HL-60/S4 (cell line): ENCODE results near the gene DUSP22.

Experiments used
- in situ Hi-C: fragments of 300-500 bp; cut with MboI; formaldehyde crosslinking; loops from 2 replicates; pipeline ENCODE4 v1.14.3; 2022; ENCODE audit warnings: low sequenced_read_pairs

Gene DUSP22

GRCh38 chr6:336159-337114 lies 44.1 kb downstream of the DUSP22 start:
- in situ Hi-C loops, result no loop called here

DNA sequence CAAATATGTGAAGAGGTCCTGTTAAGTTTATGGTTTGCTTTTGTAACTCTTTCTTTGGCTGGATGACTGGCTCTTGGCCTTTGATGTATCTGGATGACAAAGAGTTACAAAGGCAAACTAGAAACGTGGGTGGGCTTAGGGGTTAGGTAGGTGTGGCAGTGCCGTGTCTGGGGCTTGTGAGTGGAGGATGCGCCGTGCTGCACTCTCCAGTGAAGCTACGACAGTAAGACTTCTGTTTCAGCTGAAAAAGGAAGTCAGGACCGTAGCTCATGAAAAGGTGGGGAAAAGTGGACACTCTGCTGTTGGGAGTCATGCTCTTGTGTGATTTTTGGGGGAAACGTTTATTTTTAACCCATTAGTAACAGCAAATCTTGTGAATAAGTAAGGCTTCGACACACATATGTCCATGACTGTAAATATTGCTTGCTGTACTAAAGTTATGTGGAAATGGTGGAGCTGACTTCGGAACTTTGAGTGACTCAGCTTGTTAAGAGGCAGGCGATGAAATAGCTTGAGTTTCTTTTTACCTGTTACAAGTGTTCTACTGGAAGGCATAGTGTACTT lies 45.6 kb downstream of the DUSP22 start:
- in situ Hi-C loops, result no loop called here

GRCh38 chr6:338815-339262 lies 46.6 kb downstream of the DUSP22 start:
- in situ Hi-C loops, result no loop called here

- in situ Hi-C loops, result no loop called here
Measured at GRCh38 chr6:339480-339879, 47.2 kb downstream of the DUSP22 start.

GRCh38 chr6:340186-340955 lies 48.1 kb downstream of the DUSP22 start:
- in situ Hi-C loops, result no loop called here

GRCh38 chr6:340991-341827 lies 48.9 kb downstream of the DUSP22 start:
- in situ Hi-C loops, result no loop called here

- in situ Hi-C loops, result no loop called here
Measured at GRCh38 chr6:341914-342831, 49.9 kb downstream of the DUSP22 start.

DNA sequence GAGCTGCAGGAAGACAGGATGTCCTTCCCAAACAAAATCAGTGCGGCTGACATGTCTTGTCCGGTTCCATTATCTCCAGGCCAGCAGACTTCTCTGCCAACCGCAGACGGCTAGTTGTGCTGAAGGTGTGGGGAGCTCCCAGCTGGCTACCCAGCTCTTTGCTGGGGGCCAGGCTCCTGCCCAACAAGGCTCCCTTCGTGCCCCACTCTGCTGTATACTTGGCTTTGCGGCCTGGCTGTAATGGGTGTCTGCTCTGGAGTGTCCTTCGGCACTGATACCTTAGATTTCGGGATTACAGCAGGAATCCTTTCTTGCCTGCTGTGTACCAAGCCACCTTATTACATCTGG lies 50.5 kb downstream of the DUSP22 start:
- in situ Hi-C loops, result no loop called here

DNA sequence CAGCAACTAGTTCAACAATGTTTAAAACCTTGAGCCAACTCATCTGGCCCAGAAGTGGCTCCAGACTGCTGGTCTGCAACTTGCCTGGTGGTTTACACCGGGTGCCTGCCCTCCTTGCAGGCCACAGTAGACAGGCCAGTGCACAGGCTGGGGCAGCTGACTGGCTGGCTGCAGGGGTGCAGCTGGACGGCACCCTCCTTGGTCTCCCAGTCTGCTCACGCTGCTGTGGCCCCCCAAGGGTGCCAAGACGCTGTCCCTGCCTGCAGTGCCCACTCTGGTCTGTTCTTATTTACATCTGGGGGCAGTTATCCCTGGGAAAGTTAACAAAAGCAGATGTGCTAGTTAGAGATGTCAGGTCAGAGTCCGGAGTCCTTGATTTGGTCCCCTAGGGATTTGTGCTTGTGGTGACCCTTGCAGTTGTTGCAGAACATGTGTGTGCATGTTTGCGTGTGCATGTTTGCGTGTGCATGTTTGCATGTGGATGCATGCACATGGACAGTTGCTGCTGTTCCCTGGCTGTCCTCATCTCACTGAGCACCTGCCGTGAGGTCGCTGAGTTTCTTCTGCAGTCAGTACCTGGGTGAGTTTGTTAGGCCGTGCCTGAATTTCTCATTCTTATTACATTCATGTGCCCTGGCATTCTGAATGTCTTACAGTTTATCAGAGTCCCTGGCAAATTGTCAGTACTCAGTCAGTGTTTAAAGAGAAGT lies 51.1 kb downstream of the DUSP22 start:
- in situ Hi-C loops, result no loop called here

GRCh38 chr6:343960-344815 lies 51.9 kb downstream of the DUSP22 start:
- in situ Hi-C loops, result no loop called here

DNA sequence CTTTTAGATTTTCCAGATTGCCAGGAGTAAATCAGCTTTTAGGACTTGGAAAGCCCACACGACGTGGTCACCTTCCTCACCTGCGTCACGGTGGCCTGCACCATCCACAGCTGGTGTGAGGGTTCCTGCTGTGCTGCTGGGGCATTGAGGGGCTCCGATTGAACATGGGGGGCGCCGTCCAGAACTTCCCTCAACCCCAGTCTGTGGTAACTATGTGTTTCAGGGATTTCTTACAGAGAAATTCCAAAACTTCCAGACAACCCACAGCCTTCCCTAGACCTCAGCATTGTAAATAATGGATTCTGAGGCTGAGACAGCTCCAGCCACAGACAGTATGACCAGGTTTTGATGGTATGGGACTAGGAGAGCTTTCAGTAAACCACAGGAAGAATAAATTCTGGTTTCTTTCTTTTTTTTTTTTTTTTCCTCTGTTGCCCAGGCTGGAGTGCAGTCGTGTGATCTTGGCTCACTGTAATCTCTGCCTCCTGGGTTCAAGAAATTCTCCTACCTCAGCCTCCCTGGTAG lies 52.6 kb downstream of the DUSP22 start:
- in situ Hi-C loops, result no loop called here

GRCh38 chr6:345747-346385 lies 53.6 kb downstream of the DUSP22 start:
- in situ Hi-C loops, result no loop called here

- in situ Hi-C loops, result no loop called here
Measured at GRCh38 chr6:346386-347030, 54.2 kb downstream of the DUSP22 start.

DNA sequence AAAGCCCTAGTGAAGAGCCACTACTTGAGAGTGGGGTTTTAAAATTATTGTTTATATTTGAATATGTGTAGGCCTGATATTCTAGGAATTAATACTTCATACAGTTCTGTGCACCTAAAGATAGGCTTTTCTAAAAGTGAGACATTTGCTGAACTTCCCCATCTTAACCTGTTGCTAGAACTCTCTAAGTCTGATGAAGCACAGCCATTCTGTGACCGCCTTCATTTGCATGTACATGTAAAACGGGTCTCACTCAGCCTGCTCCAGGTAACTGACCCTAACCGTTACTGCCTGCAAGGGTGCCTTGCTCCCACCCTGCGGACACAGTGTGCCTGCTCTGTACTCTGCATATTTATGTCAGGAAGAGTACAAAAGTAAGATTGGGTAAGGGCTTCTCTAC lies 54.9 kb downstream of the DUSP22 start:
- in situ Hi-C loops, result no loop called here

GRCh38 chr6:347951-348859 lies 55.9 kb downstream of the DUSP22 start:
- in situ Hi-C loops, result no loop called here

- in situ Hi-C loops, result no loop called here
Measured at GRCh38 chr6:348860-349396, 56.6 kb downstream of the DUSP22 start.
